Heart right ventricle (tissue), 16 donors: ENCODE results near the gene FAT2. TPM values are rescaled to one million over a fixed set of nuclear protein-coding genes. Genes with fewer than 3 reads are reported as not detected.

Source experiments
- ATAC-seq, 8 donors: fragments of 200-7000 bp; cut with Tn5 transposase; one replicate each; pipeline ENCODE4 v1.9.1; 2020; ENCODE audit warnings: mild to moderate bottlenecking in 8 of 8, moderate library complexity in 8 of 8, moderate number of reproducible peaks in 1 of 8
- DNase-seq, 2 donors: peaks; one replicate each; pipeline ENCODE4 v3.0.0-alpha.2; 2020
- H3K27ac ChIP-seq, 10 donors: fragments of 200-600 bp; sonication (generic) in 2 of 10; one replicate each; pipeline versions ENCODE4 v1.5.0 to v1.8.0; 2020 to 2022; ENCODE audit warnings: mild to moderate bottlenecking in 3 of 10
- H3K27me3 ChIP-seq, 7 donors: fragments of 200-600 bp; one replicate each; pipeline ENCODE4 v1.8.0; 2021 to 2022; ENCODE audit warnings: mild to moderate bottlenecking in 2 of 7
- H3K36me3 ChIP-seq, 9 donors: fragments of 200-600 bp; sonication (generic) in 1 of 9; one replicate each; pipeline versions ENCODE4 v1.5.0 to v1.8.0; 2020 to 2022; ENCODE audit warnings: mild to moderate bottlenecking in 2 of 9
- H3K4me1 ChIP-seq, 9 donors: fragments of 200-600 bp; sonication (generic) in 1 of 9; one replicate each; pipeline versions ENCODE4 v1.5.0 to v1.8.0; 2020 to 2022; ENCODE audit warnings: mild to moderate bottlenecking in 4 of 9
- H3K4me3 ChIP-seq, 10 donors: fragments of 200-600 bp; sonication (generic) in 2 of 10; one replicate each; pipeline versions ENCODE4 v1.5.0 to v1.8.0; 2020 to 2022; ENCODE audit warnings: mild to moderate bottlenecking in 7 of 10, moderate library complexity in 2 of 10
- H3K9me3 ChIP-seq, 11 donors: fragments of 200-600 bp in 10 of 11; sonication (generic) in 2 of 11; one replicate each; pipeline versions ENCODE4 v1.5.0 to v1.8.0; 2013 to 2022; ENCODE audit warnings: mild to moderate bottlenecking in 2 of 11, control low read depth in 1 of 11, moderate library complexity in 1 of 11
- CTCF ChIP-seq, 9 donors: fragments of 200-600 bp; sonication (generic) in 2 of 9; IDR thresholded peaks; one replicate each; pipeline versions ENCODE4 v1.5.0 to v1.8.0; 2021 to 2022; ENCODE audit warnings: antibody characterized with exemption in 9 of 9, mild to moderate bottlenecking in 5 of 9, moderate library complexity in 1 of 9
- WGBS, 2 donors: extraction: QIAGEN DNeasy Blood & Tissue Kit; methylation state at CpG; one replicate each; pipeline ENCODE4 v1.1.7; 2013; ENCODE audit warnings: inconsistent platforms in 1 of 2; 5-methylcytosine and 5-hydroxymethylcytosine counted together
- intact Hi-C, 10 donors: fragments of 100-400 bp; cut with DNase I; formaldehyde crosslinking; loops; one replicate each; pipeline versions ENCODE4 v1.11.1 to v1.14.2; 2022
- polyA plus RNA-seq, 2 donors: library from polyadenylated mRNA; stranded (reverse); fragments of 200-250 nt; gene quantifications; one replicate each; pipeline ENCODE4 v1.2.3, GENCODE V29; 2013
- total RNA-seq, 10 donors: library from RNA; stranded (reverse); fragmentation: NEBNext Ultra II Directional in 3 of 10; extraction: Animal tissue kit (Norgen Biotek cat#: 25700) in 3 of 10; gene quantifications; one replicate each; pipeline versions ENCODE4 v1.2.1 to v1.2.4, GENCODE V29; 2021 to 2023
- donor health status: Arrhythmogenic right ventricular cardiomyopathy.
- donor health status: ischemic (EF 13 %, LVEDD 7.1; RV severe dilation, severe dysfunction).
- donor health status: healthy with polysubstance abuse.
- donor health status: DM: no; HTN: yes; CAD: no.
- donor health status: DM: no; HTN: no; CAD: no.
- donor health status: ischemic (EF 25% LVEDD 6.9; RV normal size, moderate dysfunction).
- donor health status: ischemic (EF 25% LVEDD 5.7; RV mildly dilated, moderate dysfunction).
- donor health status: healthy.
- donor health status: DM: yes; HTN: yes; CAD: no.
- donor health status: Ischemic cardiomyopathy.
- donor health status: ischemic (EF 35%, LVEDD 5.7; RV mildly dilated, moderate dysfunction).
- donor health status: nonischemic (EF 11% LVEDD 7.7; RV severe dilation, severe dysfunction).
- donor health status: DM: yes; HTN: yes; CAD: no.
- donor health status: PGD.
- donor health status: ischemic (EF 29% LVEDD 5.4; RV normal size, mild dysfunction).
- donor health status: nonischemic (EF 23%, LVEDD 6.1; RV moderate dilation, normal function).

The FAT2 gene
- total and polyA plus RNA-seq, 12 donors: 0.01 to 0.13 (median 0.02) TPM; not detected in 4

GRCh38 chr5:151565971-151566370, 25.2 kb downstream of the FAT2 start:
- ATAC-seq (no peak), DNase-seq (no peak)
- peaks cover 0 to 15% (median 3%) of the 10 kb centered on the region in 9 donors for H3K4me1 ChIP-seq
- no peaks in the 10 kb centered on the region for H3K9me3 ChIP-seq
- intact Hi-C loops: no loop called here
- no peaks in the 10 kb centered on the region for H3K36me3 ChIP-seq
- TF ChIP-seq CTCF (IDR thresholded peaks at IDR 0.05): no peak
- WGBS, 2 donors: 91 to 92% methylated on average over 11 of the region's 11 CpGs
- no peak overlapping the region for H3K4me3 ChIP-seq
- H3K27ac ChIP-seq: no peak overlapping the region
- no peaks in the 10 kb centered on the region for H3K27me3 ChIP-seq

- no peak for TF ChIP-seq CTCF (IDR thresholded peaks at IDR 0.05)
- DNase-seq: no peak
Observed at GRCh38 chr5:151562019-151562707, 29.0 kb downstream of the FAT2 start.

GRCh38 chr5:151557951-151558350, 33.2 kb downstream of the FAT2 start:
- intact Hi-C loops: no loop called here
- ATAC-seq: no peak
- DNase-seq: no peak
- no peaks in the 10 kb centered on the region for H3K9me3 ChIP-seq
- peaks cover 0 to 4% (median 0%) of the 10 kb centered on the region in 9 donors for H3K4me1 ChIP-seq
- H3K4me3 ChIP-seq: no peak overlapping the region
- H3K27me3 ChIP-seq: peaks cover 0 to 11% (median 0%) of the 10 kb centered on the region in 7 donors
- 83 to 87% methylated on average over 6 of the region's 6 CpGs for WGBS, 2 donors
- TF ChIP-seq CTCF (IDR thresholded peaks at IDR 0.05): no peak
- no peak overlapping the region for H3K27ac ChIP-seq
- H3K36me3 ChIP-seq: no peaks in the 10 kb centered on the region

More at GRCh38 chr5:151562019-151562707, 29.0 kb downstream of the FAT2 start:
- Histone ChIP-seq H3K4me3 (no peak overlapping the region), H3K27me3 (peaks cover 0 to 11% (median 0%) of the 10 kb centered on the region in 7 donors), H3K4me1 (no peaks in the 10 kb centered on the region), H3K9me3 (no peaks in the 10 kb centered on the region), H3K27ac (no peak overlapping the region), H3K36me3 (no peaks in the 10 kb centered on the region)
- 65 to 66% methylated on average over 8 of the region's 8 CpGs for WGBS, 2 donors
- intact Hi-C loops: no loop called here
- no peak for ATAC-seq

- Histone ChIP-seq H3K27ac (no peak overlapping the region), H3K4me3 (no peak overlapping the region), H3K9me3 (no peaks in the 10 kb centered on the region), H3K27me3 (peaks cover 0 to 11% (median 0%) of the 10 kb centered on the region in 7 donors), H3K4me1 (peaks cover 0 to 4% (median 0%) of the 10 kb centered on the region in 9 donors), H3K36me3 (no peaks in the 10 kb centered on the region)
- no peak for TF ChIP-seq CTCF (IDR thresholded peaks at IDR 0.05)
- ATAC-seq (no peak), DNase-seq (no peak)
- intact Hi-C loops: no loop called here
- 75 to 81% methylated on average over 1 of the region's 1 CpG for WGBS, 2 donors
Observed at GRCh38 chr5:151557466-151557865, 33.7 kb downstream of the FAT2 start.
